K562 (cell line): ENCODE measurements around the gene SYMPK. TPM values are rescaled to one million over a fixed set of nuclear protein-coding genes. Genes with fewer than 3 reads are reported as not detected.
A peak's percentile ranks its signal among the peaks of the same experiment; 100 is the strongest.

Experiments
- BRD4 ChIP-seq: fragments of 200-600 bp; sonication (generic); IDR thresholded peaks from 2 replicates; pipeline ENCODE4 v1.6.1; 2017; ENCODE audit warnings: inconsistent platforms
- COPS2 ChIP-seq: fragments of 450-650 bp; conservative IDR thresholded peaks from 2 replicates; pipeline ENCODE4 v1.6.1; 2016; ENCODE audit warnings: mild to moderate bottlenecking, moderate library complexity
- ERF ChIP-seq: fragments of 450-650 bp; formaldehyde crosslinking; IDR thresholded peaks from 2 replicates; pipeline ENCODE4 v1.4.0; 2020; ENCODE audit warnings: mild to moderate bottlenecking, mixed read lengths
- GABPA ChIP-seq: fragments of 200-800 bp; sonication (Bioruptor generic); conservative IDR thresholded peaks from 2 replicates; pipeline ENCODE4 v1.6.1; 2016; ENCODE audit warnings: low read depth, missing genetic modification characterization, missing compliant biosample characterization
- JUNB ChIP-seq: fragments of 450-650 bp; formaldehyde crosslinking; conservative IDR thresholded peaks from 2 replicates; pipeline ENCODE4 v1.4.0; 2020; ENCODE audit warnings: mild to moderate bottlenecking
- NONO ChIP-seq, 2 experiments: fragments of 200-400 bp in 1 of 2; fragments of 450-650 bp in 1 of 2; formaldehyde crosslinking in 1 of 2; IDR thresholded peaks; 2 replicates each; pipeline ENCODE4 v1.6.1; 2017; ENCODE audit warnings: low read depth in 2 of 2, mild to moderate bottlenecking in 2 of 2, moderate library complexity in 2 of 2, low read length in 1 of 2
- RCOR1 ChIP-seq, 2 experiments: IDR thresholded peaks; 2 replicates each; pipeline ENCODE4 v1.6.1; 2012; ENCODE audit warnings: low read depth in 2 of 2, low read length in 2 of 2, borderline replicate concordance in 1 of 2, improper control_type of control experiment in 1 of 2
- ZKSCAN1 ChIP-seq: fragments of 150-350 bp; IDR thresholded peaks from 2 replicates; pipeline ENCODE4 v1.6.1; 2016; ENCODE audit warnings: low read depth, low read length
- ZNF444 ChIP-seq: fragments of 250-450 bp; sonication (Bioruptor Pico); IDR thresholded peaks from 2 replicates; pipeline ENCODE4 v1.4.0; 2020; ENCODE audit warnings: mild to moderate bottlenecking, moderate library complexity
- ZNF764 ChIP-seq: fragments of 250-450 bp; sonication (Bioruptor Pico); IDR thresholded peaks from 2 replicates; pipeline ENCODE4 v1.4.0; 2020; ENCODE audit warnings: low read depth, mild to moderate bottlenecking, moderate library complexity
- polyA plus RNA-seq, 8 experiments: library from polyadenylated mRNA; depleted of rRNA in 4 of 8; stranded (reverse) in 5 of 8; unstranded in 3 of 8; fragments of >200 nt; fragmentation: Nextera tagmentation in 2 of 8; fragmentation: Illumina TruSeq in 1 of 8; extraction: Ambion mirVana in 2 of 8; extraction: Trizol in 1 of 8; gene quantifications; 2 replicates each; pipeline versions ENCODE4 v1.2.1 to v1.2.3, GENCODE V29; 2011 to 2014; ENCODE audit warnings: inconsistent platforms in 1 of 8, missing spikeins in 1 of 8
- total RNA-seq, 7 experiments: library from RNA; depleted of rRNA in 6 of 7; stranded (reverse); fragments of >200 nt in 6 of 7; fragmentation: Illumina TruSeq in 2 of 7; extraction: Trizol in 2 of 7; gene quantifications; 2 replicates each; pipeline versions ENCODE4 v1.2.1 to v1.2.3, GENCODE V29; 2011 to 2021; ENCODE audit warnings: low replicate concordance in 1 of 7
- TF ChIP-seq, protein P1 (sequence below), 2 experiments: fragments of 450-650 bp; IDR thresholded peaks; 2 replicates each; pipeline ENCODE4 v1.6.1; 2018; ENCODE audit warnings: mild to moderate bottlenecking in 2 of 2, low read depth in 1 of 2; ENCODE audit not compliant: partially characterized antibody in 2 of 2
- TF ChIP-seq, protein P2 (sequence below): fragments of 450-650 bp; IDR thresholded peaks from 2 replicates; pipeline ENCODE4 v1.6.1; 2014; ENCODE audit warnings: low read depth, mild to moderate bottlenecking, moderate library complexity, borderline replicate concordance
- TF ChIP-seq, protein P3 (sequence below): IDR thresholded peaks from 2 replicates; pipeline ENCODE4 v1.6.1; 2011; ENCODE audit not compliant: insufficient read length; ENCODE audit errors: extremely low read depth
- TF ChIP-seq, protein P4 (sequence below): fragments of 250-450 bp; sonication (Bioruptor Pico); IDR thresholded peaks from 2 replicates; pipeline ENCODE4 v1.4.0; 2020
- TF ChIP-seq, protein P5 (sequence below): sonication (generic); IDR thresholded peaks from 2 replicates; pipeline ENCODE4 v1.6.1; 2016

Gene SYMPK
- total and polyA plus RNA-seq, 9 of the 15 experiments (the other 6 are each of a cell fraction or from before 2014, with no cell fraction given): 0.73 to 95.5 (median 58.4) TPM

DNA sequence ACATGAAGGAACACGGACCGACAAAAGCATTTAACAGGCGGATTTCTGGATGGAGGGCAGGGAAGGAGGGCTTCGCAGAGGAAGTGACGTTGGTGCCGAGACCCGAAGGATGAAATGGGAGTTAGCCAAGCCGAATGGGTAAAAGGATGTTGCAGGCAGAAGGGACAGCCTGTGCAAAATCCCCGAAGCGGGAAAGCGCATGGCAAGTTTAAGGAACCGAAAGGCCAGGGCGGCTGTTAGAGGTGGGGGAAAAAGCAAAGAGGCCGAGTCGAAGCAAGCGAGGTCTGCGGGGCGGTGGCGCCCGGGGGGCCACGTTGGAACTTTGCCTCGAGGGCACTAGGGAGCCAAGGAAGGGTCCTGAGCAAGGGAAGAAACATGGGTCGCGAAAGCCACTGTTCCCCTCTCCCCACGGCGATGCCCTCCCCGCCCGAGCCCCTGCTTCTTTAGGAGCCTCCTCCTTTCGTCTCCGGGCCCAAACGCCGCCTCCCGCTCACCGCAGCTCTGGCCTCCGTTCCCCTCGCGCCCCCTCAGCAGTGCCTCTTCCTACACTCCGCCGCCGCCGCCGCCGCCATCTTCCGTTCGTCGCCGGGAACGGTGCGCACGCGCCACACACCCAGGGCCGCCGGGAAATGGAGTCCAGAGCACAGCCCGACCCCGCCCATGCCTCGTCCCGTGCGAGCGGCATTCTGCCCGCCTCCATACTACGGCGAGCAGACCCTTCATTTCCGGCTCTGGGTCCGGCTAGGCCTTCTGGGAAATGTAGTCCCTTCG lies at the start of gene SYMPK (continued):
- TF ChIP-seq, protein P1, sequence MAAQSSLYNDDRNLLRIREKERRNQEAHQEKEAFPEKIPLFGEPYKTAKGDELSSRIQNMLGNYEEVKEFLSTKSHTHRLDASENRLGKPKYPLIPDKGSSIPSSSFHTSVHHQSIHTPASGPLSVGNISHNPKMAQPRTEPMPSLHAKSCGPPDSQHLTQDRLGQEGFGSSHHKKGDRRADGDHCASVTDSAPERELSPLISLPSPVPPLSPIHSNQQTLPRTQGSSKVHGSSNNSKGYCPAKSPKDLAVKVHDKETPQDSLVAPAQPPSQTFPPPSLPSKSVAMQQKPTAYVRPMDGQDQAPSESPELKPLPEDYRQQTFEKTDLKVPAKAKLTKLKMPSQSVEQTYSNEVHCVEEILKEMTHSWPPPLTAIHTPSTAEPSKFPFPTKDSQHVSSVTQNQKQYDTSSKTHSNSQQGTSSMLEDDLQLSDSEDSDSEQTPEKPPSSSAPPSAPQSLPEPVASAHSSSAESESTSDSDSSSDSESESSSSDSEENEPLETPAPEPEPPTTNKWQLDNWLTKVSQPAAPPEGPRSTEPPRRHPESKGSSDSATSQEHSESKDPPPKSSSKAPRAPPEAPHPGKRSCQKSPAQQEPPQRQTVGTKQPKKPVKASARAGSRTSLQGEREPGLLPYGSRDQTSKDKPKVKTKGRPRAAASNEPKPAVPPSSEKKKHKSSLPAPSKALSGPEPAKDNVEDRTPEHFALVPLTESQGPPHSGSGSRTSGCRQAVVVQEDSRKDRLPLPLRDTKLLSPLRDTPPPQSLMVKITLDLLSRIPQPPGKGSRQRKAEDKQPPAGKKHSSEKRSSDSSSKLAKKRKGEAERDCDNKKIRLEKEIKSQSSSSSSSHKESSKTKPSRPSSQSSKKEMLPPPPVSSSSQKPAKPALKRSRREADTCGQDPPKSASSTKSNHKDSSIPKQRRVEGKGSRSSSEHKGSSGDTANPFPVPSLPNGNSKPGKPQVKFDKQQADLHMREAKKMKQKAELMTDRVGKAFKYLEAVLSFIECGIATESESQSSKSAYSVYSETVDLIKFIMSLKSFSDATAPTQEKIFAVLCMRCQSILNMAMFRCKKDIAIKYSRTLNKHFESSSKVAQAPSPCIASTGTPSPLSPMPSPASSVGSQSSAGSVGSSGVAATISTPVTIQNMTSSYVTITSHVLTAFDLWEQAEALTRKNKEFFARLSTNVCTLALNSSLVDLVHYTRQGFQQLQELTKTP (IDR thresholded peaks at IDR 0.05; ENCODE audit: low read depth in 1 of 2, partially characterized antibody in 2 of 2): peak; percentile 69 to 97
- TF ChIP-seq, protein P2, sequence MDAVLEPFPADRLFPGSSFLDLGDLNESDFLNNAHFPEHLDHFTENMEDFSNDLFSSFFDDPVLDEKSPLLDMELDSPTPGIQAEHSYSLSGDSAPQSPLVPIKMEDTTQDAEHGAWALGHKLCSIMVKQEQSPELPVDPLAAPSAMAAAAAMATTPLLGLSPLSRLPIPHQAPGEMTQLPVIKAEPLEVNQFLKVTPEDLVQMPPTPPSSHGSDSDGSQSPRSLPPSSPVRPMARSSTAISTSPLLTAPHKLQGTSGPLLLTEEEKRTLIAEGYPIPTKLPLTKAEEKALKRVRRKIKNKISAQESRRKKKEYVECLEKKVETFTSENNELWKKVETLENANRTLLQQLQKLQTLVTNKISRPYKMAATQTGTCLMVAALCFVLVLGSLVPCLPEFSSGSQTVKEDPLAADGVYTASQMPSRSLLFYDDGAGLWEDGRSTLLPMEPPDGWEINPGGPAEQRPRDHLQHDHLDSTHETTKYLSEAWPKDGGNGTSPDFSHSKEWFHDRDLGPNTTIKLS: peak; percentile 94
- TF ChIP-seq JUNB (CRISPR knock-in tag) (no peak), BRD4 (no peak), COPS2 (no peak), RCOR1 (IDR thresholded peaks at IDR 0.05; ENCODE audit: borderline replicate concordance in 1 of 2, low read depth in 2 of 2, low read length in 2 of 2) (peak in 1 of 2 experiments; percentile 23; a peak in 1 of 4 replicates), GABPA (tag) (peak; percentile 97), ERF (CRISPR knock-in tag) (no peak), ZKSCAN1 (0 out of 2 replicates have a peak, but pooled peaks have one; percentile 18), ZNF444 (CRISPR knock-in tag) (no peak), ZNF764 (CRISPR knock-in tag) (no peak), NONO (IDR thresholded peaks at IDR 0.05; ENCODE audit: low read depth in 2 of 2, low read length in 1 of 2) (no peak)
- TF ChIP-seq, protein P3, sequence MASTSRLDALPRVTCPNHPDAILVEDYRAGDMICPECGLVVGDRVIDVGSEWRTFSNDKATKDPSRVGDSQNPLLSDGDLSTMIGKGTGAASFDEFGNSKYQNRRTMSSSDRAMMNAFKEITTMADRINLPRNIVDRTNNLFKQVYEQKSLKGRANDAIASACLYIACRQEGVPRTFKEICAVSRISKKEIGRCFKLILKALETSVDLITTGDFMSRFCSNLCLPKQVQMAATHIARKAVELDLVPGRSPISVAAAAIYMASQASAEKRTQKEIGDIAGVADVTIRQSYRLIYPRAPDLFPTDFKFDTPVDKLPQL: no peak
- TF ChIP-seq, protein P4, sequence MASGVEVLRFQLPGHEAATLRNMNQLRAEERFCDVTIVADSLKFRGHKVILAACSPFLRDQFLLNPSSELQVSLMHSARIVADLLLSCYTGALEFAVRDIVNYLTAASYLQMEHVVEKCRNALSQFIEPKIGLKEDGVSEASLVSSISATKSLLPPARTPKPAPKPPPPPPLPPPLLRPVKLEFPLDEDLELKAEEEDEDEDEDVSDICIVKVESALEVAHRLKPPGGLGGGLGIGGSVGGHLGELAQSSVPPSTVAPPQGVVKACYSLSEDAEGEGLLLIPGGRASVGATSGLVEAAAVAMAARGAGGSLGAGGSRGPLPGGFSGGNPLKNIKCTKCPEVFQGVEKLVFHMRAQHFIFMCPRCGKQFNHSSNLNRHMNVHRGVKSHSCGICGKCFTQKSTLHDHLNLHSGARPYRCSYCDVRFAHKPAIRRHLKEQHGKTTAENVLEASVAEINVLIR: peak; percentile 47; the same call in 1 of the 2 replicates
- TF ChIP-seq, protein P5, sequence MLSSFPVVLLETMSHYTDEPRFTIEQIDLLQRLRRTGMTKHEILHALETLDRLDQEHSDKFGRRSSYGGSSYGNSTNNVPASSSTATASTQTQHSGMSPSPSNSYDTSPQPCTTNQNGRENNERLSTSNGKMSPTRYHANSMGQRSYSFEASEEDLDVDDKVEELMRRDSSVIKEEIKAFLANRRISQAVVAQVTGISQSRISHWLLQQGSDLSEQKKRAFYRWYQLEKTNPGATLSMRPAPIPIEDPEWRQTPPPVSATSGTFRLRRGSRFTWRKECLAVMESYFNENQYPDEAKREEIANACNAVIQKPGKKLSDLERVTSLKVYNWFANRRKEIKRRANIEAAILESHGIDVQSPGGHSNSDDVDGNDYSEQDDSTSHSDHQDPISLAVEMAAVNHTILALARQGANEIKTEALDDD: no peak
